GM12875 (cell line): ENCODE measurements around the gene TMEM60.

ENCODE experiments used
- H3K4me3 ChIP-seq: one replicate; pipeline ENCODE4 v1.5.1; 2011; ENCODE audit warnings: low read depth, low read length, control low read depth
- CTCF ChIP-seq: IDR thresholded peaks from 2 replicates; pipeline ENCODE4 v1.5.1; 2011; ENCODE audit warnings: low read depth, mild to moderate bottlenecking, control low read depth, inconsistent platforms, low read length, moderate library complexity, borderline replicate concordance; ENCODE audit not compliant: insufficient read depth

The TMEM60 gene

GRCh38 chr7:77826300-77826699 is 28.1 kb upstream of the TMEM60 start:
- H3K4me3 ChIP-seq: no peak overlapping the region
- TF ChIP-seq CTCF: no peak

- H3K4me3 ChIP-seq: no peak overlapping the region
- no peak for TF ChIP-seq CTCF
Observed at GRCh38 chr7:77825131-77825530, 26.9 kb upstream of the TMEM60 start.

GRCh38 chr7:77824636-77825035 is 26.4 kb upstream of the TMEM60 start:
- no peak for TF ChIP-seq CTCF
- H3K4me3 ChIP-seq: no peak overlapping the region

- no peak overlapping the region for H3K4me3 ChIP-seq
- no peak for TF ChIP-seq CTCF
Observed at GRCh38 chr7:77823787-77824186, 25.6 kb upstream of the TMEM60 start.

GRCh38 chr7:77822269-77822668 is 24.0 kb upstream of the TMEM60 start:
- TF ChIP-seq CTCF: no peak
- no peak overlapping the region for H3K4me3 ChIP-seq

GRCh38 chr7:77820967-77821366 is 22.7 kb upstream of the TMEM60 start:
- TF ChIP-seq CTCF: no peak
- H3K4me3 ChIP-seq: no peak overlapping the region

- no peak for TF ChIP-seq CTCF
- H3K4me3 ChIP-seq: no peak overlapping the region
Observed at GRCh38 chr7:77819021-77819420, 20.8 kb upstream of the TMEM60 start.
